NT2/D1 (cell line): ENCODE measurements around the gene IL19.

Experiments used
- DNase-seq: peaks from one replicate; pipeline ENCODE4 v3.0.0-alpha.2; 2011; ENCODE audit warnings: low read depth, low spot score
- H3K27me3 ChIP-seq: 2 replicates; pipeline ENCODE4 v1.6.0; 2011; ENCODE audit warnings: mild to moderate bottlenecking; ENCODE audit not compliant: insufficient read length, insufficient read depth
- H3K36me3 ChIP-seq: 2 replicates; pipeline ENCODE4 v1.6.1; 2011; ENCODE audit warnings: mild to moderate bottlenecking, low read length, mixed read lengths; ENCODE audit not compliant: insufficient read depth, insufficient read length
- H3K4me1 ChIP-seq: 2 replicates; pipeline ENCODE4 v1.5.1; 2011; ENCODE audit not compliant: insufficient read depth, insufficient read length
- H3K4me3 ChIP-seq: 2 replicates; pipeline ENCODE4 v1.5.1; 2011; ENCODE audit warnings: low read depth; ENCODE audit not compliant: insufficient read length
- H3K9ac ChIP-seq: 2 replicates; pipeline ENCODE4 v1.6.0; 2011; ENCODE audit warnings: low read depth; ENCODE audit not compliant: insufficient read length
- H3K9me3 ChIP-seq: 2 replicates; pipeline ENCODE4 v1.5.1; 2011; ENCODE audit warnings: mild to moderate bottlenecking, low read length; ENCODE audit not compliant: insufficient read depth
- SUZ12 ChIP-seq: IDR thresholded peaks from 2 replicates; pipeline ENCODE4 v1.6.1; 2011; ENCODE audit not compliant: insufficient read length, insufficient read depth; ENCODE audit errors: extremely low read depth
- YY1 ChIP-seq: IDR thresholded peaks from 2 replicates; pipeline ENCODE4 v1.6.1; 2011; ENCODE audit not compliant: insufficient read length, insufficient read depth
- ZNF274 ChIP-seq: IDR thresholded peaks from 2 replicates; pipeline ENCODE4 v1.6.1; 2011; ENCODE audit warnings: mild to moderate bottlenecking, low read depth, low read length

The IL19 gene

GRCh38 chr1:206803221-206803730 is 32.7 kb downstream of the IL19 start:
- no peak overlapping the region for H3K9ac ChIP-seq
- TF ChIP-seq ZNF274 (no peak), YY1 (no peak), SUZ12 (no peak)
- no peaks in the 10 kb centered on the region for H3K4me1 ChIP-seq
- no peak for DNase-seq
- no peak overlapping the region for H3K4me3 ChIP-seq
- H3K36me3 ChIP-seq = no peaks in the 10 kb centered on the region
- H3K27me3 ChIP-seq = no peaks in the 10 kb centered on the region
- no peaks in the 10 kb centered on the region for H3K9me3 ChIP-seq

GRCh38 chr1:206804156-206804737 is 33.7 kb downstream of the IL19 start:
- Histone ChIP-seq H3K36me3 (no peaks in the 10 kb centered on the region), H3K9me3 (no peaks in the 10 kb centered on the region), H3K27me3 (no peaks in the 10 kb centered on the region), H3K4me3 (no peak overlapping the region), H3K4me1 (no peaks in the 10 kb centered on the region), H3K9ac (no peak overlapping the region)
- TF ChIP-seq ZNF274 (no peak), YY1 (no peak), SUZ12 (no peak)
- DNase-seq = no peak

- H3K4me3 ChIP-seq = no peak overlapping the region
- no peaks in the 10 kb centered on the region for H3K9me3 ChIP-seq
Measured at GRCh38 chr1:206805357-206805756, 34.8 kb downstream of the IL19 start.

GRCh38 chr1:206808615-206809014 is 38.0 kb downstream of the IL19 start:
- TF ChIP-seq YY1 = no peak
- TF ChIP-seq ZNF274 = no peak
- TF ChIP-seq SUZ12 = no peak
- Histone ChIP-seq H3K4me1 (no peaks in the 10 kb centered on the region), H3K27me3 (no peaks in the 10 kb centered on the region), H3K9me3 (peaks cover 12% of the 10 kb centered on the region), H3K9ac (no peak overlapping the region), H3K4me3 (no peak overlapping the region), H3K36me3 (no peaks in the 10 kb centered on the region)
- DNase-seq = peak; percentile 43

More at GRCh38 chr1:206805357-206805756, 34.8 kb downstream of the IL19 start:
- no peak for DNase-seq
- H3K36me3 ChIP-seq = no peaks in the 10 kb centered on the region
- H3K9ac ChIP-seq = no peak overlapping the region
- TF ChIP-seq ZNF274 = no peak
- no peak for TF ChIP-seq SUZ12
- no peak for TF ChIP-seq YY1
- no peaks in the 10 kb centered on the region for H3K4me1 ChIP-seq
- no peaks in the 10 kb centered on the region for H3K27me3 ChIP-seq

- H3K36me3 ChIP-seq = no peaks in the 10 kb centered on the region
- DNase-seq = no peak
- H3K9me3 ChIP-seq = peaks cover 14% of the 10 kb centered on the region
- no peak overlapping the region for H3K9ac ChIP-seq
- no peak for TF ChIP-seq ZNF274
- no peak for TF ChIP-seq SUZ12
- TF ChIP-seq YY1 = no peak
- no peaks in the 10 kb centered on the region for H3K4me1 ChIP-seq
- no peaks in the 10 kb centered on the region for H3K27me3 ChIP-seq
- H3K4me3 ChIP-seq = no peak overlapping the region
Measured at GRCh38 chr1:206809504-206810084, 39.0 kb downstream of the IL19 start.

GRCh38 chr1:206812471-206812870 is 41.9 kb downstream of the IL19 start:
- Histone ChIP-seq H3K9me3 (peaks cover 14% of the 10 kb centered on the region), H3K4me3 (no peak overlapping the region), H3K9ac (no peak overlapping the region), H3K4me1 (no peaks in the 10 kb centered on the region), H3K36me3 (no peaks in the 10 kb centered on the region), H3K27me3 (no peaks in the 10 kb centered on the region)
- no peak for DNase-seq
- TF ChIP-seq SUZ12 (no peak), ZNF274 (no peak), YY1 (no peak)

GRCh38 chr1:206814716-206815341 is 44.3 kb downstream of the IL19 start:
- H3K9ac ChIP-seq = no peak overlapping the region
- H3K4me1 ChIP-seq = no peaks in the 10 kb centered on the region
- no peak for TF ChIP-seq ZNF274
- no peak for TF ChIP-seq YY1
- no peak for TF ChIP-seq SUZ12
- no peaks in the 10 kb centered on the region for H3K36me3 ChIP-seq
- DNase-seq = no peak
- H3K27me3 ChIP-seq = no peaks in the 10 kb centered on the region
- no peak overlapping the region for H3K4me3 ChIP-seq
- H3K9me3 ChIP-seq = peaks cover 14% of the 10 kb centered on the region
